Fibroblast of mammary gland (primary cell): Measurements from ENCODE around the gene R3HDM1.
A peak's percentile ranks its signal among the peaks of the same experiment; 100 is the strongest.
"Not testable (repeated sequence)": the region's sequence is repeated elsewhere in the genome, so short reads cannot be mapped to it uniquely, and the experiment has no call there.

Source experiments
- DNase-seq: peaks from one replicate; pipeline ENCODE4 v3.0.0-alpha.2; 2010; ENCODE audit warnings: low read depth
- H3K4me3 ChIP-seq: 2 replicates; pipeline ENCODE4 v1.5.1; 2011; ENCODE audit warnings: low read depth, mild to moderate bottlenecking, low read length, moderate library complexity; ENCODE audit not compliant: control insufficient read depth
- TF ChIP-seq, protein P1 (sequence below): conservative IDR thresholded peaks from 2 replicates; pipeline ENCODE4 v1.5.1; 2011; ENCODE audit warnings: low read depth, low read length, inconsistent platforms; ENCODE audit not compliant: control insufficient read depth, insufficient read depth

R3HDM1 gene

DNA sequence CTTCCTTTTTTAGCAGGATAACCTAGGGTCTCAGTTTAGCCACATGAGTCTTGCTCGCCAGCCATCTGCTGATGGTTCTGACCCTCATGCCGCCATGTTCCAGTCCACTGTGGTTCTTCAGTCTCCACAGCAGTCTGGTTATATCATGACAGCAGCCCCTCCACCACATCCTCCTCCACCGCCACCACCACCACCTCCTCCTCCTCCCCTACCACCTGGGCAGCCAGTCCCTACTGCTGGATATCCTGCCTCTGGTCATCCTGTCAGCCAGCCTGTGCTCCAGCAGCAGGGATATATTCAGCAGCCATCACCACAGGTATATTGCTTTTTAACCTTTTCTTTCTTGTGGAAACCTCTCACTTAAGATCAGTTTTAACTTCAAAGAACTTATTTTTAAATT is 120.4 kb downstream of the R3HDM1 start:
- no peak for DNase-seq
- H3K4me3 ChIP-seq: no peak overlapping the region
- TF ChIP-seq, protein P1, sequence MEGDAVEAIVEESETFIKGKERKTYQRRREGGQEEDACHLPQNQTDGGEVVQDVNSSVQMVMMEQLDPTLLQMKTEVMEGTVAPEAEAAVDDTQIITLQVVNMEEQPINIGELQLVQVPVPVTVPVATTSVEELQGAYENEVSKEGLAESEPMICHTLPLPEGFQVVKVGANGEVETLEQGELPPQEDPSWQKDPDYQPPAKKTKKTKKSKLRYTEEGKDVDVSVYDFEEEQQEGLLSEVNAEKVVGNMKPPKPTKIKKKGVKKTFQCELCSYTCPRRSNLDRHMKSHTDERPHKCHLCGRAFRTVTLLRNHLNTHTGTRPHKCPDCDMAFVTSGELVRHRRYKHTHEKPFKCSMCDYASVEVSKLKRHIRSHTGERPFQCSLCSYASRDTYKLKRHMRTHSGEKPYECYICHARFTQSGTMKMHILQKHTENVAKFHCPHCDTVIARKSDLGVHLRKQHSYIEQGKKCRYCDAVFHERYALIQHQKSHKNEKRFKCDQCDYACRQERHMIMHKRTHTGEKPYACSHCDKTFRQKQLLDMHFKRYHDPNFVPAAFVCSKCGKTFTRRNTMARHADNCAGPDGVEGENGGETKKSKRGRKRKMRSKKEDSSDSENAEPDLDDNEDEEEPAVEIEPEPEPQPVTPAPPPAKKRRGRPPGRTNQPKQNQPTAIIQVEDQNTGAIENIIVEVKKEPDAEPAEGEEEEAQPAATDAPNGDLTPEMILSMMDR: no peak

DNA sequence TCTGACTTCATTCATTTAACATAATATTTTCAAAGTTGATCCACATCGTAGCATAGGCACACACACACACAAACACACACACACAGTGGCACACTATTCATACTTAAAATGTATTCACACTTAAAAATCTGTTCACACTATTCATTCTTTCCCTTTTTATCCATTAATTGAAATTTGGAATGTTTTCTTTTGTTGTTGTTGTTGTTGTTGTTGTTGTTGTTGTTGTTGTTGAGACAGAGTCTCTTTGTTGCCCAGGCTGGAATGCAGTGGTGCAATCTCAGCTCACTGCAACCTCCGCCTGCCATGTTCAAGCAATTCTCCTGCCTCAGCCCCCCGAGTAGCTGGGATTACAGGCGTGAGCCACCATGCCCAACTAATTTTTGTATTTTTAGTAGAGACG is 123.0 kb downstream of the R3HDM1 start:
- DNase-seq, H3K4me3 ChIP-seq: not testable (repeated sequence)

DNA sequence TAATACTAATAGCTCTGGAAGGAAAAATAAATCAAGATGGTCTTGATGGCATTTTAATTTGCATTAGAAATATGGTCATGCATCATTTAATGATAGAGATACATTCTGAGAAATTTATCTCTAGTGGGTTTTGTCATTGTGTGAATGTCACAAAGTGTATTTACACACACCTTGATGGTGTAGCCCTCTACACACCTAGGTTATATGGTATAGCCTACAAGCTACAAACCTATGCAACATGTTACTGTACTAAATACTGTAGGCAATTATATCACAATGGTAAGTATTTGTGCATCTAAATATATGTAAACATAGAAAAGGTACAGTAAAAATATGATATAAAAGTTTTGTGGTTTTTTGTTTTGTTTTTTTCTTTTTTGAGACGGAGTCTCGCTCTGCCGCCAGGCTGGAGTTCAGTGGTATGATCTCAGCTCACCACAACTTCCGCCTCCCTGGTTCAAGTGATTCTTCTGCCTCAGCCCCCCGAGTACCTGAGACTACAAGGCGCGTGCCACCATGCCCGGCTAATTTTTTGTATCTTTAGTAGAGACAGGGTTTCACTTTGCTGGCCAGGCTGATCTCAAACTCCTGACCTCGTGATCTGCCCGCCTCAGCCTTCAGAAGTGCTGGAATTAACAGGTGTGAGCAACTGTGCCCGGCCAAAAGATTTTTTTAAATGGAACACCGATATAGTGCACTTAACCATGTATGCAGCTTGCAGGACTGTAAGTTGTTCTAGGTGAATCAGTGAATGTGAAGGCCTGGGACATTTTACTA is 126.7 kb downstream of the R3HDM1 start:
- H3K4me3 ChIP-seq: no peak overlapping the region
- DNase-seq: no peak
- TF ChIP-seq, protein P1: no peak

DNA sequence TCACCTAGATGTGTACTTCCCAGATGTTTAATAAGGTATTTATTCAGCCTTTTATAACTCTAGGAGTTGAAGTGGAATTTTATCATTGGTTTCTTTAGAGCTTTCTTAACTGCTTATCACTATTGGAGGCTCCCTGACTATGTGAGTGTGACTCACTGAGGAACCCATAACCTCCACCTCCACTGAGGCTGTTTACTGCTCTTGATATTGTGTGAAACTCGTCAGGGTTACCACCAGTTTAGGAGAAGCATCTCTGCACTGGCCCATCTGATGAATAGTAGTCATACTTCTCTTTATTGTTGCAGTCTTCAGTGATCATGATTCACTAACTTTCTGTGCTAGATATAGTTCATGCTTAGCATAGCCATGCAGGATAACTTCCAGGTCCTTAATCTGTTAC is 130.8 kb downstream of the R3HDM1 start:
- TF ChIP-seq, protein P1: no peak
- peak; percentile 5 for DNase-seq

DNA sequence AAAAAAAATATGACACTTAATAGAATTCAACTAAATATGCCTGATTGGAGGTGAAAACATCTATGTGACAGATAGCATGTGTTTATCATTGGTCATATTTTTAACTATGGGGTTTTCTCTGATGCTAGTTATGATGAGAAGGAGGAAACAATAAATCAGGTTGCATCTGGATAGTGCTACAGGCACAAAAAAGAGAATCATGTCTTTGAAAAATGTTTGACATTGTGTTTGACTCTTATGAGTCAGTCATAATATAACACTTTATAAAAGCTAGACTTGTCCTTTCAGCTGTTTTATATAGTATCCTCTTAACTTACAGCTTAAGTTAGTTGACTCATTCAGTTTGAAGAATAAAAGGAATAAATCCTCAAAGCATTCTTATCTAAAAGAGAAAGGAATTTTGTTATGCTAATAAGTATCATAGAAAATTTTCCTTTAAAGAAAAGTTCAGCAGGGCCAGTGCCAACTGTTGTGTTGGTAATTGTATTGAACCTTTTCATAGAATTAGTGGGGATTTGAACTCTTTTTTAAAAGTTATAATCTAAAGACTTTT is 131.9 kb downstream of the R3HDM1 start:
- TF ChIP-seq, protein P1: no peak
- no peak overlapping the region for H3K4me3 ChIP-seq
- DNase-seq: no peak

More for the DNA sequence above, 130.8 kb downstream of the R3HDM1 start:
- H3K4me3 ChIP-seq: no peak overlapping the region

DNA sequence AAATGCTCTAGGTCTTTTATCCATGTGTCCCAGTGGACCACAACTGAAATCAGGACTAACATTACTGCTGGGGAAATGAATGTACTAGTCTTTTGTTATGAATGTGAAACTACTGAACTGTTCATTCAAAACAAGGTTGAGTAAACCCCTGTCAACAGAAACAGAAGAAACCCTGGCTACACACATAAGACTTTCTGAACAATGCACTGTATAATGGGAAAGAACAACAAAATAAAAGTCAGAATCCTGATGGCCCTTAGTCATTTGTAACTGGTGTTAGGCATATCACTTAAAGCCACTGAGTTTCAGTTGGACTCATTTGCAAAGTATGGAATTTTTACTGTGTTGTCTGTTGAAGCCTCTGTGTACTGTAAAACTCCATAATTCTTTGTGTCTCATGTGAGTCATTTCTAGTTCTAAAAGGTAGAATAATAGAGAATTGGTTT is 133.4 kb downstream of the R3HDM1 start:
- H3K4me3 ChIP-seq: no peak overlapping the region
- peak; percentile 14 for DNase-seq
- TF ChIP-seq, protein P1: no peak

DNA sequence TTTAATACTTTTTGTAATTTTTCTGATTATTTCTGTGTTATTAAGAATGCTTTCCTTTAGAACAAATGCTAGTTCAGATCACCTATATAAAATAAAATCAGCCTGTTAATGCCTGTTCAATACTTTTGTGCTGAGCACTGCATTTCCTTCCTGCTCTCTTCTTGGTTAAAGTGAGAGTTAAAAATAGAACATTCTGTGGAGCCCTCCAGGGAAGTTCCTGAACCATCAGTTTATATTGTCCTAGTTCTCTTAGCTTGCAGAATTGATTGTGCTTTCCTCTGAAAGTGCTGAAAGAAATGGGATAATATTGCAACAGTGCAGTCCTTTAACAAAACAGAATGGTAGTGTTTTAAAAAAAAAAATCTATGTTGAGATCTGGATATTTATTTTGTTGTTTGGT is 135.8 kb downstream of the R3HDM1 start:
- H3K4me3 ChIP-seq: no peak overlapping the region
- no peak for DNase-seq

More for the DNA sequence above, 135.8 kb downstream of the R3HDM1 start:
- TF ChIP-seq, protein P1: no peak
